Activated naive CD4-positive, alpha-beta T cell treated with anti-CD3 and anti-CD28 coated beads, Interleukin-2, amount 50 U/mL, for 16 hours (primary cell): ENCODE measurements around the gene ELF2.
"Not testable (repeated sequence)": the region's sequence is repeated elsewhere in the genome, so short reads cannot be mapped to it uniquely, and the experiment has no call there.

Experiments
- DNase-seq: peaks from one replicate; pipeline ENCODE4 v3.0.0-alpha.2; 2020

The ELF2 gene

DNA sequence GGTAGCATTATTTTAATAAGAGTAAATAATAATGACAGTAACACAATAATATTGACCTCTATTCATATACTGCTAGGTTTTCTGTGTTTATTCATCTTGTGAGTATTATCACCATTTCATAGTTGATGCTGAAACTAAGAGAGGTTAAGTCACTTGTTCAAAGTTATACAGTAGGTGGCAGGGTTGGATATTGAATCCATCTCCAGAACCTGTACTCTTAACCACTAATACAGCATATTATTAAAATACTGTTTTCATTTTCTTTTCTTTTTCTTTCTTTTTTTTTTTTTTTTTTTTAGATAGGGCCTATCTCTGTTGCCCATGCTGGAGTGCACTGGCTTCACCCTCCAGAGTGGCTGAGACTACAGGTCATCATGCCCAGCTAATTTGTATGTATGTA, 7.1 kb upstream of the ELF2 start:
- DNase-seq: no peak

DNA sequence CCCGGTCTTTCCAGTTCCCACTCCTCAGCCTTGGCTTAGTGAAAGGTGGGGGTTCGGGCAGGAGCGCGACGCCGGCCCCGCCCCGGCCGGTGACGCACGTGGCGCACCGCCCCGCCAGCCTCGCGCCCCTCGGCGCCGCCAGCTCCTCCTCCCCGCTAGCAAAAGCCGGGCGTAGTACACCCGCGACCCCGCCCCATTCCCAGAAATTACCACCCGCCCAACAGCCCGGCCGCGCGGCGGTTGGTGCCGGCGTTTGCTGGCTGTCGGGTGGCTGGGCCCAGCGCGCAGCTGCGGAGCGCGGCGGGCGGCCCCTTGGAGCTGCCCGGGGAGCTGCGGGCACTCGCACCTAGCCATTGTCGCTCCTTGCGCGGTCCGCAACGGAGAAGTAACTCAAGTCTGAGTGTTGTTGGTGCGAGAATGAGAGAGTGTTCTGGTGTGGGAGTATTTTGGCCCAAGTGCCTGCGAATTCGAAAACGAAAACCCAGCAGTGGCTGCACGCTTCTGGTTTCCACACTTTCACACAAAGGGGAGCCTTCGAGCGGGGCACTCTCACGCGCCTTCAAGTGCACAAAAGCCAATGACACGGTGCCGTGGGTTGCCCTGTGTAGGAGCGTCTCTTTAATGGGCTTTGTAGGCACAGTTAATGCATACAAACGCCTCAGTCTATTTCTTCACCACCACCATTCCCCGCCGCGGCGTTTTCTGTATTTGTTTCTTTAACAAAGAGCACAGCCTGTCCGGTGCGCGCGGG, 1.0 kb upstream of the ELF2 start:
- DNase-seq: peak; percentile 90

- DNase-seq: peak; percentile 78
These were observed 543 bp downstream of the ELF2 start for GRCh38 chr4:139176302-139177048.

- no peak for DNase-seq
These were observed 1.2 kb downstream of the ELF2 start for GRCh38 chr4:139175646-139176301.

DNA sequence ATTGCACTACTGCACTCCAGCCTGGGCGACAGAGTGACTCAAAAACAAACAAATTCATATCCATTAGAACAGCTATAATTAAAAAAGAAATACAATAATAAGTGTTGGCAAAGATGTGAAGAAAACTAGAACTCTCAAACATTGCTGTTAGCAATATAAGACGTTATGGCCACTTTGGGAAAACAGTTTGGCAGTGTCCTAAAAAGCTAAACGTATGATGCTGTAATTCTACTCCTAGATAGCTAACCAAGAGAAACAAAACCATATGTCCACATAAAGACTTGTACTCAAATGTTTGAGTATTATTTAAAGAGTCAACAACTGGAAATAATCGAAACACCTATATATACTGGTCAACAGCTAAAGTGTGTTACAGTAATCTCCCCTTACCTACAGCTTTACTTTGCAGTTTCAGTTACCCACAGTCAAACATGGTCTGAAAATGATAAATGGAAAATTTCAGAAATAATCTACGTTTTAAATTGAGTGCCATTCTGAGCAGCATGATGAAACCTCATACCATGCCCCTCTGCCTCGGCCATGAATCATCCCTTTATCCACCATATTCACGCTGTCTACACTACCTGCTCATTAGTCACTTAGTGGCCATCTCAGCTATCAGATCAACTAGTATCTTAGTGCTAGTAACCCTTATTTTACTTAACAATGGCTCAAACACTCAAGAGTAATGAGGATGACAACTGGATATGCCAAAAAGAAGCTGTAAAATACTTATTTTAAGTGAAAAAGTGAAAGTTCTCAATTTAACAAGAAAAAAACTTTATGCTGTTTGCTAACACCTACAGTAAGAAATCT, 4.9 kb downstream of the ELF2 start:
- no peak for DNase-seq

DNA sequence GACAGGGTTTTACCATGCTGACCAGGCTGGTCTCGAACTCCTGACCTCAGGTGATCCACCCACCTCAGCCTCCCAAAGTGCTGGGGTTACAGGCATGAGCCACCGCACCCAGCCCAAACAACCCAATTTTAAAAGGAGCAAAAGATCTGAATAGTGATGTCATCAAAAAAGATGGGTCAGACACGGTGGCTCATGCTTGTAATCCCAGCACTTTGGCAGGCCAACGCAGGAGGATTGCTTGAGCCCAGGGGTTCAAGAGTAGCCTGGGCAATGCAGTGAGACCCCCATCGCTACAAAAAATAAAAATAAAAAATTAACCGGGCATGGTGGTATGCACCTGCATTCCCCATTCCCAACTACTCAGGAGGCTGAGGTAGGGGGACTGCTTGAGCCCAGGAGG, 6.1 kb downstream of the ELF2 start:
- DNase-seq: no peak

DNA sequence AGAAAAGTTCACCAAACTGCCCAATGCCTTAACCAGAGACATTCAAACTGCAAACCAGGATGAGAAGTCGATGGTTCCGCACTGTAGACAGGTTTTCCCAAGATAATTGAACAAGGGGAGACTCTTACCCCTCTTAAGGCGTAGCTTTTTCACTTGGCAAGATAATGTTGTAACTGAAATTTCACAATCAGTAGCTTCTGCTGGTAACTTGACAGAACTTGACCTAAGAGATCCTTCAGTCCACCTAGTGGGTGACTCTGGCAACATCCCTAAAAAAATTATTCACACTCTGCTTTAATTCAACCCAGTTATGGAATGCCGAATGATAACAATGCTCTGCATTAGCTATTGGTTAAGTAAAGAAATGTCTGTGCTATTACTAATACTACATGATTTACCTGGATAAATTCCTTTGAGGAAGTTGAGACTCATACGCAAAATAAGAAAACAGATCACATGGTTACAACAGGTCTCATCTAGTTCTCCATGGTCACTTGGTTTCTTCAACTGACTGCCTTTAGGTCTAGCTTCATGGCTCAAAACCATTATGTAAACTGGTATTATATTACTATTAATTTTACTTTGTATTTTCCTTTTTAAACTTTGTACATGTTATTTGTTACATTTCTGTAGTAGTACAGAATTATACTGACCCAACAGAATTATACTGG, 9.1 kb downstream of the ELF2 start:
- no peak for DNase-seq

DNA sequence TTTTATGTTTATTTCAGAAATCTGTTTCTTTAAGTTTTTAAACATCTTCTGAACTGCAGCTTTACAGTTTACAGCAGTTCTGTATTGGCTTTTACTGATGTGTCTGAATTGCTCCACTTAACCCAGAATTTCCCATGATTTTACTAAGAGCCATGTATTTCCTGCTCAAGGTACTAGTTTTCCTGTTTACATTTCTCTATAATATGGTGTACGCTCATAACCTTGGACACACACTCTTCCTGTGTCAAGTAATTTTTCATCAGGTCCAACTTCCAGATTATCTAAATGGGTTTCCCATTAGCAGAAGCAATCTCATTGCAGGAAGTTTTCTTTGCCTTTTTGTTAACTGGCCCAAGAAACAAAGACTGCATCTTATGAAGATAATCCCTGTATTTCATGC, 12.3 kb downstream of the ELF2 start:
- no peak for DNase-seq

- no peak for DNase-seq
These were observed 13.2 kb downstream of the ELF2 start for GRCh38 chr4:139163806-139164206.

- not testable (repeated sequence) for DNase-seq
These were observed 19.0 kb downstream of the ELF2 start for GRCh38 chr4:139157977-139158376.

GRCh38 chr4:139154952-139155557, 22.0 kb downstream of the ELF2 start:
- no peak for DNase-seq

- no peak for DNase-seq
These were observed 22.5 kb downstream of the ELF2 start for GRCh38 chr4:139154538-139154937.

DNA sequence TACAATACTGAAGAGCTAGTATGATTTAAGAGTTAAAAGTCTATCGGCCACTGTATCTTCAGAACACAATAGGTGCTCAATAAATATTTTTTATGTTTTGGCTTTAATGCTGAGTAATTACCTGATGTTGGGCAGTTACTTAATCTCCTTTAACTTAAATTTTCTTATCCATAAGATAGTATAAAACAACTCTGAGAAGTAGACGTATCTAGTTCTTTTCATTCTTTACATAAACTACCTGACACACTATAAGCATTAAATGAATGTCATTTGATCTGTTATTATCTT, 22.9 kb downstream of the ELF2 start:
- DNase-seq: no peak

DNA sequence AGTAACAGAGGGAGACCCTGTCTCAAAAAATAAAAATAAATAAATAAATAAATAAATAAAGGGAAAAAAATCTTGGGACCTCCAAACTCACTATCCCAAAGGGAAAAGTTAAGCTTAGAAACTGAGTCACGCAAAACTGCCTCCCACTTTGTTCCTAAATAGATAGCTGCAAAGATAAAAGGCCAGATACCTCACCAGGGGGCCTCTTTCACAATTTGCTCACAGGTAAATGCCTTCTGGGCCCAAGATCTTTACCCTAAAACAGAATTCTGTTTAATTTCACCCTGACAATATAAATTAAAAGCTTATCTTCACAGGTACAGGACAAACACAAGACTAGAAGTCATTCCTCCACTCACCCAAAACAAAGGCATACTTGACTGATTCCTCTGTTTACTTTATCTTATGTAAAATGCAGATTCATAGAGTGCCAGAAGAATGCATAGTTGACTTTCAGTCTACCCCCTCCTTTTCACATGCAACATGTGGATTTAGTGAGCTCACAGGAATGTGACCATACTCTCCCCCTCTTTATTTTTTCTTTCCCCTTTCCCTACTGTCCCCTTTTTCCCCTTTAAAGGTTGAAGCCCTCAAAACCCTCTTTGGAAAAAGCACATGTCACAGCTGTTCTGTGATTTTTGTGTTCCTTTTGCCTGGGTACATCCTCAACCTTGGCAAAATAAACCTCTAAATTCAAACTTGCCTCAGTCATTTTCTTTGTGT, 23.4 kb downstream of the ELF2 start:
- DNase-seq: no peak

DNA sequence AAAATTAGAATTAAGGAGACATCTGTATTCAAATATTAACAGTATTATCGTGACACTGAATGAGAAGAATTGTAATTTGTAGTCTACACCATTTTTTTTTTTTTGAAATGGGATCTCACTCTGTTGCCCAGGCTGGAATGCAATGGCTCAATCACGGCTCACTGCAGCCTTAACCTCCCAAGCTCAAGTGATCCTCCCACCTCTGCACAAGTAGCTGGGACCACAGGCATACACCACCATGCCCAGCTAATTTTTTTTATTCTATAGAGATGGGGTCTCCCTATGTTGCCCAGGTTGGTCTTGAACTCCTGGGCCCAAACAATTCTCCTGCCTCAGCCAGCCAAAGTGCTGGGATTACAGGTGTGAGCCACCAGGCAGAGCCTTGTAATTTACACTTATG, 24.8 kb downstream of the ELF2 start:
- DNase-seq: no peak

DNA sequence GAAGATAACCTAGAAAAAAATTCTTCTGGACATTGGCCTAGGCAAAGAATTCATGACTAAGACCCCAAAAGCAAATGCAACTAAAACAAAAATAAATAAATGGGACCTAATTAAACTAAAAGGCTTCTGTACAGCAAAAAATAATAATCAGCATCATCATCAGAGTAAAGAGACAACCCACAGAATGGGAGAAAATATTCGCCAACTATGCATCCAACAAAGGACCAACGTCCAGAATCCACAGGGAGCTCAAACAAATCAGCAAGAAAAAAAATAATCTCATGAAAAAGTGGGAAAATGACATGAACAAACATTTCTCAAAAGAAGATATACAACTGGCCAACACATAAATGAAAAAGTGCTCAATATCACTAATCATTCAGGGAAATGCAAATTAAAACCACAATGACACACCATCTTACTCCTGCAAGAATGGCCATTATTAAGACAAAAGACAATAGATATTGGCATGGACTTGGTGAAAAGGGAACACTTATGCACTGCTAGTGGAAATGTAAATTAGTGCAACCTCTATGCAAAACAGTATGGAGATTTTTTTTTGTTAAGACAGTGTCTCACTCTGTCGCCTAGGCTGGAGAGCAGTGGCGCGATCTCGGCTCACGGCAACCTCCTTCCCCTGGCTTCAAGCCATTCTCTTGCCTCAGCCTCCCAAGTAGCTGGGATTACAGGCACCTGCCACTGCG, 29.9 kb downstream of the ELF2 start:
- no peak for DNase-seq

GRCh38 chr4:139145552-139145932, 31.5 kb downstream of the ELF2 start:
- no peak for DNase-seq

- DNase-seq: no peak
These were observed 32.0 kb downstream of the ELF2 start for GRCh38 chr4:139144911-139145551.

- no peak for DNase-seq
These were observed 32.7 kb downstream of the ELF2 start for GRCh38 chr4:139144161-139144859.

GRCh38 chr4:139142980-139143379, 34.0 kb downstream of the ELF2 start:
- DNase-seq: no peak
